NB4 (cell line): Measurements from ENCODE around the gene PREPL.

Experiments used
- CTCF ChIP-seq: IDR thresholded peaks from one replicate; pipeline ENCODE4 v1.5.1; 2012; ENCODE audit warnings: low read depth, low read length
- MAX ChIP-seq: IDR thresholded peaks from 2 replicates; pipeline ENCODE4 v1.6.1; 2011; ENCODE audit warnings: low read depth, low read length

- no peak for TF ChIP-seq CTCF
- no peak for TF ChIP-seq MAX
Observed at GRCh38 chr2:44397447-44398175, 36.3 kb upstream of the PREPL start.
